HFF-Myc (cell line): ENCODE results near the gene MAP1LC3B2.

Experiments
- DNase-seq: peaks from one replicate; pipeline ENCODE4 v3.0.0-alpha.2; 2011; ENCODE audit warnings: low read depth; ENCODE audit errors: extremely low read depth
- H3K4me3 ChIP-seq: replicated peaks from 2 replicates; pipeline ENCODE4 v1.5.1; 2011; ENCODE audit warnings: low read depth, mild to moderate bottlenecking, control low read depth, low read length
- CTCF ChIP-seq: IDR thresholded peaks from 2 replicates; pipeline ENCODE4 v1.5.1; 2012; ENCODE audit warnings: mild to moderate bottlenecking, low read depth, low read length, control low read depth; ENCODE audit errors: missing control alignments

MAP1LC3B2 gene

GRCh38 chr12:116591855-116592637 lies 32.9 kb downstream of the MAP1LC3B2 start:
- H3K4me3 ChIP-seq, result no peak overlapping the region
- no peak for TF ChIP-seq CTCF
- no peak for DNase-seq

GRCh38 chr12:116592731-116593130 lies 33.5 kb downstream of the MAP1LC3B2 start:
- H3K4me3 ChIP-seq, result no peak overlapping the region
- DNase-seq, result no peak
- no peak for TF ChIP-seq CTCF

- no peak for DNase-seq
- no peak overlapping the region for H3K4me3 ChIP-seq
- no peak for TF ChIP-seq CTCF
Measured at GRCh38 chr12:116594325-116595038, 35.3 kb downstream of the MAP1LC3B2 start.

GRCh38 chr12:116595186-116595585 lies 36.0 kb downstream of the MAP1LC3B2 start:
- H3K4me3 ChIP-seq, result no peak overlapping the region
- TF ChIP-seq CTCF, result no peak
- no peak for DNase-seq

- DNase-seq, result no peak
- H3K4me3 ChIP-seq, result no peak overlapping the region
- TF ChIP-seq CTCF, result no peak
Measured at GRCh38 chr12:116595672-116596071, 36.5 kb downstream of the MAP1LC3B2 start.

GRCh38 chr12:116597886-116598285 lies 38.7 kb downstream of the MAP1LC3B2 start:
- TF ChIP-seq CTCF, result no peak
- DNase-seq, result no peak
- H3K4me3 ChIP-seq, result no peak overlapping the region
